ENCODE data around the gene FMO3.

DNA sequence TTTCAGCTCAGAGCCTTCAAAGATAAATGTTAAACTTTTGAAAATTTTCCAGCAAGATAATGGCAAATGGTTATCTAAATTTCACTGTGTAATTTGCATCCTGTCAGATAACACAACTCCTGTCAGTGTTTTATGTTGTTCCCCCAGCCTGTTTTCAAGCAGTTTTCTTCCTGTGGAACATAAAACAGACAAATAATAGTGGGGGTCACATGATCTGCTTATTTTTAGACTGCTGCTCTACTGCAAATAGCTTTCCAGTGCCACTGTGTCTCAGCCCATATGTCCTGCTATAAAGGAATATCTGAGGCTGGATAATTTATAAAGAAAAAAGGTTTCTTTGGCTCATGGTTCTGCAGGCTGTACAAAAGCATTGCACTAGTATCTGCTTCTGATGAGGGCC, 32.2 kb downstream of the FMO3 start:
- TF ChIP-seq, protein P1, sequence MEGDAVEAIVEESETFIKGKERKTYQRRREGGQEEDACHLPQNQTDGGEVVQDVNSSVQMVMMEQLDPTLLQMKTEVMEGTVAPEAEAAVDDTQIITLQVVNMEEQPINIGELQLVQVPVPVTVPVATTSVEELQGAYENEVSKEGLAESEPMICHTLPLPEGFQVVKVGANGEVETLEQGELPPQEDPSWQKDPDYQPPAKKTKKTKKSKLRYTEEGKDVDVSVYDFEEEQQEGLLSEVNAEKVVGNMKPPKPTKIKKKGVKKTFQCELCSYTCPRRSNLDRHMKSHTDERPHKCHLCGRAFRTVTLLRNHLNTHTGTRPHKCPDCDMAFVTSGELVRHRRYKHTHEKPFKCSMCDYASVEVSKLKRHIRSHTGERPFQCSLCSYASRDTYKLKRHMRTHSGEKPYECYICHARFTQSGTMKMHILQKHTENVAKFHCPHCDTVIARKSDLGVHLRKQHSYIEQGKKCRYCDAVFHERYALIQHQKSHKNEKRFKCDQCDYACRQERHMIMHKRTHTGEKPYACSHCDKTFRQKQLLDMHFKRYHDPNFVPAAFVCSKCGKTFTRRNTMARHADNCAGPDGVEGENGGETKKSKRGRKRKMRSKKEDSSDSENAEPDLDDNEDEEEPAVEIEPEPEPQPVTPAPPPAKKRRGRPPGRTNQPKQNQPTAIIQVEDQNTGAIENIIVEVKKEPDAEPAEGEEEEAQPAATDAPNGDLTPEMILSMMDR (IDR thresholded peaks at IDR 0.05; ENCODE audit: insufficient read depth, low read length, poor library complexity, severe bottlenecking), result no peak
- TF ChIP-seq EZH2phosphoT487 (conservative IDR thresholded peaks at IDR 0.05; ENCODE audit: low read length), result no peak
